ENCODE data around the gene GOLGA6L2.
A peak's percentile ranks its signal among the peaks of the same experiment; 100 is the strongest.
"Not testable (repeated sequence)": the region's sequence is repeated elsewhere in the genome, so short reads cannot be mapped to it uniquely, and the experiment has no call there.

The GOLGA6L2 gene

GRCh38 chr15:23402544-23402943, 44.5 kb downstream of the GOLGA6L2 start:
- Histone ChIP-seq H3F3A (ENCODE audit: insufficient read depth, low read length) (no peaks in the 10 kb centered on the region), H3K27me3 (replicated peaks; ENCODE audit: insufficient read depth, low read length) (no peaks in the 10 kb centered on the region), H3K4me1 (ENCODE audit: low read length) (peaks cover 16% of the 10 kb centered on the region), H3K9ac (ENCODE audit: low read length) (no peak overlapping the region), H3K27ac (ENCODE audit: low read length) (no peak overlapping the region), H4K20me1 (ENCODE audit: insufficient read depth, low read length) (no peaks in the 10 kb centered on the region), H2AFZ (ENCODE audit: low read length) (peak overlapping the region; percentile 31; the same call in 1 of the 2 replicates), H3K4me3 (ENCODE audit: low read length) (no peak overlapping the region), H3K9me2 (replicated peaks; ENCODE audit: insufficient read depth, low read length) (no peaks in the 10 kb centered on the region), H3K36me3 (replicated peaks; ENCODE audit: insufficient read depth, low read length) (no peaks in the 10 kb centered on the region), H3K4me2 (ENCODE audit: low read depth, low read length) (no peak overlapping the region), H3K9me3 (replicated peaks; ENCODE audit: insufficient read depth, low read length) (no peaks in the 10 kb centered on the region), H3K79me2 (ENCODE audit: low read length) (no peaks in the 10 kb centered on the region)
- TF ChIP-seq EZH2 (optimal IDR thresholded peaks at IDR 0.05; ENCODE audit: low read depth, low read length) (no peak), EZH2phosphoT487 (IDR thresholded peaks at IDR 0.05; ENCODE audit: low read length) (no peak), CTCF (IDR thresholded peaks at IDR 0.05; ENCODE audit: low read length) (no peak)
- no peak for DNase-seq

GRCh38 chr15:23402140-23402539, 44.9 kb downstream of the GOLGA6L2 start:
- H2AFZ ChIP-seq (ENCODE audit: low read length) = no peak overlapping the region

GRCh38 chr15:23401627-23402026, 45.4 kb downstream of the GOLGA6L2 start:
- Histone ChIP-seq H3K4me3 (ENCODE audit: low read length) (no peak overlapping the region), H2AFZ (ENCODE audit: low read length) (no peak overlapping the region), H3K79me2 (ENCODE audit: low read length) (no peaks in the 10 kb centered on the region), H3K9ac (ENCODE audit: low read length) (no peak overlapping the region), H3K9me2 (replicated peaks; ENCODE audit: insufficient read depth, low read length) (no peaks in the 10 kb centered on the region), H3K27ac (ENCODE audit: low read length) (no peak overlapping the region), H3K4me2 (ENCODE audit: low read depth, low read length) (no peak overlapping the region), H3F3A (ENCODE audit: insufficient read depth, low read length) (no peaks in the 10 kb centered on the region), H3K4me1 (ENCODE audit: low read length) (peaks cover 17% of the 10 kb centered on the region), H3K9me3 (replicated peaks; ENCODE audit: insufficient read depth, low read length) (no peaks in the 10 kb centered on the region), H3K27me3 (replicated peaks; ENCODE audit: insufficient read depth, low read length) (no peaks in the 10 kb centered on the region), H4K20me1 (ENCODE audit: insufficient read depth, low read length) (no peaks in the 10 kb centered on the region), H3K36me3 (replicated peaks; ENCODE audit: insufficient read depth, low read length) (no peaks in the 10 kb centered on the region)
- no peak for DNase-seq
- TF ChIP-seq EZH2phosphoT487 (IDR thresholded peaks at IDR 0.05; ENCODE audit: low read length) = no peak
- no peak for TF ChIP-seq EZH2 (optimal IDR thresholded peaks at IDR 0.05; ENCODE audit: low read depth, low read length)

More at GRCh38 chr15:23402140-23402539, 44.9 kb downstream of the GOLGA6L2 start:
- Histone ChIP-seq H3K4me2 (ENCODE audit: low read depth, low read length) (no peak overlapping the region), H3K36me3 (replicated peaks; ENCODE audit: insufficient read depth, low read length) (no peaks in the 10 kb centered on the region), H3F3A (ENCODE audit: insufficient read depth, low read length) (no peaks in the 10 kb centered on the region), H3K27ac (ENCODE audit: low read length) (no peak overlapping the region), H3K79me2 (ENCODE audit: low read length) (no peaks in the 10 kb centered on the region), H3K27me3 (replicated peaks; ENCODE audit: insufficient read depth, low read length) (no peaks in the 10 kb centered on the region), H3K9ac (ENCODE audit: low read length) (no peak overlapping the region), H3K9me3 (replicated peaks; ENCODE audit: insufficient read depth, low read length) (no peaks in the 10 kb centered on the region), H3K4me3 (ENCODE audit: low read length) (no peak overlapping the region), H4K20me1 (ENCODE audit: insufficient read depth, low read length) (no peaks in the 10 kb centered on the region), H3K9me2 (replicated peaks; ENCODE audit: insufficient read depth, low read length) (no peaks in the 10 kb centered on the region), H3K4me1 (ENCODE audit: low read length) (peaks cover 17% of the 10 kb centered on the region)
- TF ChIP-seq CTCF (IDR thresholded peaks at IDR 0.05; ENCODE audit: low read length) = no peak
- DNase-seq = no peak

GRCh38 chr15:23399207-23399606, 47.8 kb downstream of the GOLGA6L2 start:
- H3K9me3 ChIP-seq (replicated peaks; ENCODE audit: insufficient read depth, low read length); H3K36me3 ChIP-seq (replicated peaks; ENCODE audit: insufficient read depth, low read length); H2AFZ ChIP-seq (ENCODE audit: low read length); DNase-seq; H3K79me2 ChIP-seq (ENCODE audit: low read length); H3K4me2 ChIP-seq (ENCODE audit: low read depth, low read length); H3K27me3 ChIP-seq (replicated peaks; ENCODE audit: insufficient read depth, low read length); H3K9ac ChIP-seq (ENCODE audit: low read length); H3F3A ChIP-seq (ENCODE audit: insufficient read depth, low read length); H4K20me1 ChIP-seq (ENCODE audit: insufficient read depth, low read length); H3K9me2 ChIP-seq (replicated peaks; ENCODE audit: insufficient read depth, low read length); H3K27ac ChIP-seq (ENCODE audit: low read length); H3K4me3 ChIP-seq (ENCODE audit: low read length): not testable (repeated sequence)
- peaks cover 17% of the 10 kb centered on the region for H3K4me1 ChIP-seq (ENCODE audit: low read length)

GRCh38 chr15:23398357-23398756, 48.7 kb downstream of the GOLGA6L2 start:
- H3K4me1 ChIP-seq (ENCODE audit: low read length) = peaks cover 14% of the 10 kb centered on the region
- DNase-seq; H3K27me3 ChIP-seq (replicated peaks; ENCODE audit: insufficient read depth, low read length); H3K79me2 ChIP-seq (ENCODE audit: low read length); H4K20me1 ChIP-seq (ENCODE audit: insufficient read depth, low read length); H3K4me2 ChIP-seq (ENCODE audit: low read depth, low read length); H3F3A ChIP-seq (ENCODE audit: insufficient read depth, low read length); H3K4me3 ChIP-seq (ENCODE audit: low read length); H3K9me2 ChIP-seq (replicated peaks; ENCODE audit: insufficient read depth, low read length); H3K36me3 ChIP-seq (replicated peaks; ENCODE audit: insufficient read depth, low read length); H3K9ac ChIP-seq (ENCODE audit: low read length); H3K9me3 ChIP-seq (replicated peaks; ENCODE audit: insufficient read depth, low read length); H2AFZ ChIP-seq (ENCODE audit: low read length); H3K27ac ChIP-seq (ENCODE audit: low read length): not testable (repeated sequence)

All from MM.1S (cell line).